GM18519 (cell line): ENCODE measurements around the gene ACER1.
"Not testable (repeated sequence)": the region's sequence is repeated elsewhere in the genome, so short reads cannot be mapped to it uniquely, and the experiment has no call there.

Experiments
- ATAC-seq: cut with Tn5 transposase; IDR thresholded peaks from one replicate; pipeline ENCODE4 v1.9.1; 2021; ENCODE audit warnings: mild to moderate bottlenecking, moderate library complexity; ENCODE audit not compliant: unreplicated experiment, low FRiP score

The ACER1 gene, protein sequence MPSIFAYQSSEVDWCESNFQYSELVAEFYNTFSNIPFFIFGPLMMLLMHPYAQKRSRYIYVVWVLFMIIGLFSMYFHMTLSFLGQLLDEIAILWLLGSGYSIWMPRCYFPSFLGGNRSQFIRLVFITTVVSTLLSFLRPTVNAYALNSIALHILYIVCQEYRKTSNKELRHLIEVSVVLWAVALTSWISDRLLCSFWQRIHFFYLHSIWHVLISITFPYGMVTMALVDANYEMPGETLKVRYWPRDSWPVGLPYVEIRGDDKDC

DNA sequence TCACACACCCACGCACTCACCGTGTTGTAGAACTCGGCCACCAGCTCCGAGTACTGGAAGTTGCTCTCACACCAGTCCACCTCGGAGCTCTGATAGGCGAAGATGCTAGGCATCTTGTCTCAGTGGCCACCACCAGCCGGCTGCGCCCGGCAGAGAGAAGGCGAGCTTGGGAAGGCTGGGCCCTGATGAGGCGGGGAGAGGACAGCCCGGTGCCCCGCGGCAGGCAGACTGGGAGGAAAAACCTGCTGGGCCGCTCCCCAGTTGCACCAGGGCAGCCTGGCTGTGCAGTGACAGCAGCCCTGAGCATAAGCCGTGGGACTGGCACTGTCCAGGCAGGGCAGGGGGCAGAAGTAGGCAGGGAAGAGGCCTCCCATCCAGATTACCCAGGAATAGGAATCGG is at the start of gene ACER1:
ACER1 (minus strand) TSS at position 174 of the 400 bp plus-strand sequence; CDS start at position 113, 61 bp downstream.
- no peak for ATAC-seq

DNA sequence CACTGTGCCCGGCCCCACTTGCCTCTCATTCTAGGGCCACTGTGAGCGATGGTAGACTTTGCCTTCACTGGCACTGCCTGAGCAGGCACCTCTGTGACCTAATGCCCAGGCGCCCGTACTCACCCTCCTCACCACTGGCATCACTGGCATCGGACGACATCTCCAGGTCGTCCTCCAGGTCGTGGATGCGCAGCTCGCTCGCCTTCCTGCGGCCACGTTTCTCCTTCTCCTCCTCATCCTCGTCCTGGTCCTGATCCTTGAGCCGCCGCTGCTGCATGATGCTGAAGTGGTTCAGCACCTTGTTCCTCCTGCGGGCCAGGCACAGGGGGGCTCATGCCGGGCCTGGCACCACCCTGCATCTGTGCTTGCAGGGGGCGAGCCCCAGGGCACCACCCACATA is 49.8 kb upstream of the ACER1 start:
- no peak for ATAC-seq

DNA sequence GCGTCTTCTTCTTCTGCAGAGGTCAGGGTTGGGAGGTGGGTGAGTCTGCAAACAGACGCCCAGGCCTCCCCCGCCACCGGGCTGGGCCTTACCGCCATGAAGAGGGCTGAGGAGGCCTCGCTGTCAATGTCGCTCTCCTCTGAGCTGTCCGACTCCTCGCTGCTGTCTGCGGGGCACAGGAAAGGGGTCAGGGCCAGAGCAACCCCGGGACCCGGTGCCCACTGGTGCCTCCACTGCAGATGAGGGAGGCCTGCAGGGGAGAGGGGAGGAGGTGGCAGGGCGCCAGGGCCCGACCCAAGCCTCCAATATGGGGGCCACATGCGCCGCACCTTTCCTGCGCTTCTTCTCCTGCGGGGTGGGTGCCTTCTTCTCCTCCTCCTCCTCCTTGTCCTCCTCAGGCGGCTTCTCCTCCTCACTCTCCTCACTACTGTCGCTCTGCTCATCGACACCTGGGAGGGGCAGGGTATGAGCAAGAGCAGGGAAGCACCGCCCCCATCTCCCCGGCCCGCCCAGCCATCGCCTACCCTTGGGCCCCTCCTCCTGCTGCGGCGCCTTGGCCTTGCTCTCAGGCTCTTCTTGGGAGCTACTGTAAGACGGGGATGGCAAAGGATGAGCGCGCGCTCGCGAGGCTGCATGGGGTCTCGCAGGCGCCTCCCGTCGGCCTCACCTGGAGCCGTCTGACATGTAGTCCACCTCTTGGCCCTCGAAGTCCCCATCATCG is 47.8 kb upstream of the ACER1 start:
- ATAC-seq, result no peak

DNA sequence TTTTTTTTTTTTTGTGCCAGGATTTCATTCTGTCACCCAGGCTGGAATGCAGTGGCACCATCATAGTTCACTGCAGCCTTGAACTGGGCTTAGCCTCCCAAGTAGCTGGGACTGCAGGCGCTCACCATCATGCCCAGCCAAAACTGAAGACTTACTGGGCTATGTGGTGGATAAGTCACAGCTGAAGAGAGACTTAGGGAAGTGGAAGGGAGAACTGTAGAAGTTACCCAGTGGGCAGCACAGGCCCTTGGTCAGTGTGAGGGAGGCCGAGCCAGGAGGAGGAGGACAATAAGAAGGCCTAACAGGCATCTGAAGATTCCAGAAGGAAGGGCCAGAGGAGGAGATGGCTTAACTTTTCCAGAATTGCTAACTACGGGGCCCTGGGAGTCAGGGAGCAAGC is 46.3 kb upstream of the ACER1 start:
- no peak for ATAC-seq

DNA sequence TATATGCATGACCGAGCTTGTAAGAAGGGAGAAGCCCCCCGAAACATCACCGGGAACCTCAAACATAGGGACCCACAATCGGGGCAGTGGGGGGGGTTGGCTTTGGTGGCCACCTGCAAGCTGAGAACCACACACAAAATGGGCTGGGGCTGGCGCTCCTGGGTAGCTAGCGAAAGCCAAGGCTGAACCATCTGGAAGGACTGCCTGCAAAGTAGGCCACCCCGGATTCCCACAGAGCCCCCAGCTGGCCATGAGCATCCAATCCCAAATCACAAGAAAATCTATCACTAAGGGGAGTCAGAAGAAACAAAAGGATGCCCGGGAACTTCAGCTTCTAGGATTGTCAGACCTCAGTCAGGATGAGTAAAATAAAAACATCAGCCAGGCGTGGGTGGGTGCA is 45.1 kb upstream of the ACER1 start:
- ATAC-seq, result no peak

DNA sequence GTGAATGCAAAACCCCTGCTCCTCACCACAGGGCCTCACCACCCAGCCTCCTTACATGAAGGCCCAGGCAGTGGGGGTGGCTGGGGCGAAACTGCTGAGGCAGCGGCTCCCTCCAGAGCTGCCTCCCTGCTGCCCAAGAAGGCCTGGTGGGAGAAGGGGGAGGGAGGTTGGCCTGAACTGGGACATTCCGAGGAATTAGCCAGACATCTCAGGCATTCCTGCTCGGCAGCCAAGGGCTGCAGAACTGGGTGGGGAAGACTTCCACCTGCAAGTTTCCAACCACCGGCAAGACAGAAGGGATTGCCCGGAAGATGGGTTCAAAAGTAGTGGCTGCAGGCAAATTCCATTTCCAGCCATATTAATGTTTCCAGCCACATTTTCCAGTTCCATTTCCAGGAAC is 44.6 kb upstream of the ACER1 start:
- ATAC-seq, result no peak

DNA sequence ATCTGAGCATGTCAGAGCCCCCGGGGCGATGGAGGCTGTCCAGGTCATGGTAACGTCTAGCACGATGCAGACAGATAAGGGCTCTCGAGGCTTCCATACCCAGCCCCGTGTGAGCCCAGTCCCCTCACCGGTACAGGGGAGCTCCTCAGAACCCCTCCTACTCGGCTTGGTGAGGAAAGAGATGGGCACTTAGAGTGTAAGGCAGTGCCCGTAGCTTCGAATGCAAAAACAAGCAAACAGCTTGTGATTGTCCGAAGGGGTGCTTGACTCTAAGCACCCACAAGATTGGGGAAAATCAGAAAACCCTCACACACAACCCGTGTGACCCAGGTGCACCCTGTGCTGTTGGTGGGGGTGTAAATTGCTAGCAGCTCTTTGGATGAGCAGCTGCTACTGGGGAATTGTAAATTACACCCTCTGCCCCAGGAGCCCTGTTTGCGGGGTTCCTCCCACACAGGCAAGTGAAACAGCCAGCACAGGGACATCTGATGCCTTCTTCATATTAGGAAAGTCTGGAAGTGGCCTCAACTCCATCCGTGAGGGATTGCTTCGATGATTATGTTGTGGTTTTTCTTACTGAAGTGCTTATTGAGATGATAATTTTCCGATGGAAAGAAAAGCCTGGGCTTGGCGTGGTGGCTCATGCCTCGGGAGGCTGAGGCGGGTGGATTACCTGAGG is 43.2 kb upstream of the ACER1 start:
- ATAC-seq, result no peak

DNA sequence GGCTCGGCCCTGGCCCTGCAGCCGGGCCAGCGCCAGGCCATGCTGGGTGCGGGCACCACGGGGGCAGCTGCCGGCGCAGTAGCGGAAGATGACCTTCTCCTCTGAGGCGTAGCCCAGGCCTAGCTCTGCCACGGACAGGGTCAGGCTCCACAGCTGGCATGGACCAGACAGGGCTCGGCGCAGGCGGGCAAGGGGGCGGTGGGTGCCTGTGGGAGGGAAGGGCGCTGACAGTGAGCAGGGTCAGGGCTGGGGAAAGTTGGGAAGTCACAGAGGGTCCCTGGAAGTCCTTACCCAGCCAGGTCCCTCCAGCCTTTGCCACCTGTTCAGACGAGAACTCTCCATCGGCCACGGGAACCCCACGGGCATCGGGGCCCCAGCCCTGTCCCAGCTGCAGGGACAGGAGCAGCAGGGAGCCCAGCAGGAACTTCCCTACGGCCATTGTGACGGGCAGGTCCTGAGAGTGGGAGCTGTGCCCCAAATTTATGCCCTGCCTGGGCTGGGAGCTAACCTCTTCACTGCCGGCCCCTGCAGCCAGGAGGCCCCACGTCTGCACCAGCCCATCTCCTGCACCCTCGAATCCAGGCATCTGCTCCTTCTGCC is 42.1 kb upstream of the ACER1 start, which contains the start of gene PSPN:
PSPN (minus strand) TSS at position 523 of the 600 bp plus-strand sequence; CDS start at position 439, 84 bp downstream.
- ATAC-seq, result no peak

DNA sequence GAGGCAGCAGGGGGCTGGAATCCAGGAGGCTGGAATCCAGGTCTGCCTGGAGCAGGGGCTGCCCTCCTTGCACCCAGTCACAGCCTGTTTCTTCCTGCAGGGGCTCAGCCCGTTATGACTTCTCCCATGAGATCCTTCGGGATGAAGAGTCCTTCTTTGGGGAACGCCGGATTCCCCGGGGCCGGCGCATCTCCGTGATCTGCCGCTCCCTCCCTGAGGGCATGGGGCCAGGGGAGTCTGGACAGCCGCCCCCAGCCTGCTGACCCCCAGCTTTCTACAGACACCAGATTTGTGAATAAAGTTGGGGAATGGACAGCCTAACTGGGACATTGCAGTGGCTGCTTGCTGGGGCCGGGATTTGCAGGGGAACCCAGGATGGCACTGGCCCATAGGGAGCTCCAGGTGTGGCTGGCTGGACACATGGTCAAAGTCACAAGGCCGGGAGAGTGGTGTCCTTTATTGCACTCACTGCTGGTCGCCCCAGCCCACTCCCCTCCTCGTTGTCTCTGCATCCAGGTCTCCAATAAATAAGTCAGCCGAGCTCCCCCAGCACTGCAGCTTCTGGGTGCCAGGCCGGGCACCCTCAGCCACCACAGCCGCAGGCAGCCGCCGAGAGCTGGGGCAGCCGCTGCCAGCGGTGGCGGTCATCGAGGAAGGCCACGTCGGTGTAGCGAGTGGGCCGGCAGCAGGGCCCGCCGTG is 41.4 kb upstream of the ACER1 start:
- ATAC-seq, result no peak

DNA sequence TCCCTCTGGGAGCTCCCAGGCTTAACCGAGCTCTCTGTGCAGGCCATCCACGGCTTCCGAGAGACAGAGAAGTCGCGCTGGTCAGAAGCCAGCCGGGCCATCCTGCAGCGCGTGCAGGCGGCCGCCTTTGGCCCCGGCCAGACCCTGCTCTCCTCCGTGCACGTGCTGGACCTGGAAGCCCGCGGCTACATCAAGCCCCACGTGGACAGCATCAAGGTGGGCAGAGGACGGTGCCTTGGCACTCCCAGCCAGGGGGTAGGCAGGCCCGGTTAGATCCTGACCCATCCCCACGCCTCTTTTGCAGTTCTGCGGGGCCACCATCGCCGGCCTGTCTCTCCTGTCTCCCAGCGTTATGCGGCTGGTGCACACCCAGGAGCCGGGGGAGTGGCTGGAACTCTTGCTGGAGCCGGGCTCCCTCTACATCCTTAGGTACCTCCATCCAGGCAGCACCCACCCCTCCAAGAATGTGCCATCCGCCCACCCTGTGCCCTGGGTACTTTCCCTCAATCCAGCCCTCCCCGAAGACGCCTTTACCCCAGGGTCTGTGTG is 40.8 kb upstream of the ACER1 start:
- ATAC-seq, result no peak

DNA sequence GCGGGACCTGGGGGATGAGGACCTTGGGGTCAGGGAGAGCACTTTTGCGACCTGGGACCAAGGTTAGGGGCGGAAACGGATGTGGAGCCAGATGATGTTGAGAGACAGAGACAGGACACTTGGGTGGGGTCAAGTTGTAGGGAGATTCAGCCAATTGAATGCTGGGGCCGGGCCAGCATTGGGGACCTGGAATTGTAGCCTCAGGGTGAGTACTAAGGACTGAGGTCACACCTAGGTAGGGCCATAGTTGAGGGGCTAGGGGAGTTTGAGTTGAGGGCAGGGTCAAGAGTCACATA is 40.3 kb upstream of the ACER1 start:
- ATAC-seq, result no peak

DNA sequence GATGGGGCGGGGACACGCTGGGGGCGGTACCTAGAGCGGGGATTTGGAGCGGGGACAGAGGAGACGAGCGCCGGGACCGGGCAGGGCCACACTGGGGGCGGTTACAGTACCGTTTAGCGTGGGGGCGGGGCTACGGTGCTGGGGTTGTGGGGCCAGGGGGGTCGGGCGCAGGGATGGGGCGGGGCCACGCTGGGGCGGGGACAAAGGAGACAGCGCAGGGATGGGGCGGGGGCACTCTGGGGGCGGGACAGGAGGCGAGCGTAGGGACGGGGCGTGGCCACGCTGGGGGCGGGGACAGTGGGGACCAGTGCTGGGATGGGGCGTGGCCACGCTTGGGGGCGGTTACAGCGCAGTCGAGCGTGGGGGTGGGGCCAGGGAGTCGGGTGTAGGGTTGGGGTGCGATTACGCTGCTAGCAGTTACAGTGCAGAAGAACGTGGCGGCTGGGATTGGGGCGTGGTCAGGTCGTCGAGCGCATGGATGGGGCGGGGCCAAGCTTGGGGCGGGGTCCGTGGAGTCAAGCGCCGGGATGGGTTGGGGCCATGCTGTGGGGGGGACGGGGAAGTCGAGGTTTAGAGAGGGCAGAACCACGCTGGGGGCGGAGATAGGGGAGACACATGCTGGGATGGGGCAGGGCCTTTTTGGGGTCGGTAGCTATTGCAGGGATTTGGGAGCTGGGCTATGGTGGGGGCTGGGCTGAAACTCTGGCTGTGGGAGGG is 39.8 kb upstream of the ACER1 start:
- ATAC-seq, result peak; percentile 35

DNA sequence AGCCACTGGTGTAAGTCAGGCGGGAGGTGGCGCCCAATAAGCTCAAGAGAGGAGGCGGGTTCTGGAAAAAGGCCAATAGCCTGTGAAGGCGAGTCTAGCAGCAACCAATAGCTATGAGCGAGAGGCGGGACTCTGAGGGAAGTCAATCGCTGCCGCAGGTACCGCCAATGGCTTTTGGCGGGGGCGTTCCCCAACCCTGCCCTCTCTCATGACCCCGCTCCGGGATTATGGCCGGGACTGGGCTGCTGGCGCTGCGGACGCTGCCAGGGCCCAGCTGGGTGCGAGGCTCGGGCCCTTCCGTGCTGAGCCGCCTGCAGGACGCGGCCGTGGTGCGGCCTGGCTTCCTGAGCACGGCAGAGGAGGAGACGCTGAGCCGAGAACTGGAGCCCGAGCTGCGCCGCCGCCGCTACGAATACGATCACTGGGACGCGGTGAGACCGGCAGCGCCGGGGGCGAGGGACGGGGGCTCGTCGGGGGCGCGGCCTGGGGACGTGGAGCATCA is 39.2 kb upstream of the ACER1 start, which contains the start of gene ALKBH7:
ALKBH7 (plus strand) TSS at position 201 of the 502 bp plus-strand sequence; CDS start at position 228, 27 bp downstream.
- peak; percentile 70 for ATAC-seq

DNA sequence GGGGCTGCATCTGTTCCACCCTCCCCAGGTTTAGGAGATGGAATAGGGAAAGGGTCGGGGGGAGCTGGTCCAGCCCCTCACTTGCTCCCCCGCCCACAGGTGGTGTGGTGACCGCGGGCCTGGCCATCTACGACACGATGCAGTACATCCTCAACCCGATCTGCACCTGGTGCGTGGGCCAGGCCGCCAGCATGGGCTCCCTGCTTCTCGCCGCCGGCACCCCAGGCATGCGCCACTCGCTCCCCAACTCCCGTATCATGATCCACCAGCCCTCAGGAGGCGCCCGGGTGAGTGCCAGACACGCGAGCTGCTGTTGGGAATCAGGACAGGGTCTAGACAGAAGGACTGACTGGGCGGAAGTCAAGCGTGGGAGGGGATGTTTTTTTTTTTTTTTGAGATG is 30.9 kb upstream of the ACER1 start:
- ATAC-seq, result no peak

DNA sequence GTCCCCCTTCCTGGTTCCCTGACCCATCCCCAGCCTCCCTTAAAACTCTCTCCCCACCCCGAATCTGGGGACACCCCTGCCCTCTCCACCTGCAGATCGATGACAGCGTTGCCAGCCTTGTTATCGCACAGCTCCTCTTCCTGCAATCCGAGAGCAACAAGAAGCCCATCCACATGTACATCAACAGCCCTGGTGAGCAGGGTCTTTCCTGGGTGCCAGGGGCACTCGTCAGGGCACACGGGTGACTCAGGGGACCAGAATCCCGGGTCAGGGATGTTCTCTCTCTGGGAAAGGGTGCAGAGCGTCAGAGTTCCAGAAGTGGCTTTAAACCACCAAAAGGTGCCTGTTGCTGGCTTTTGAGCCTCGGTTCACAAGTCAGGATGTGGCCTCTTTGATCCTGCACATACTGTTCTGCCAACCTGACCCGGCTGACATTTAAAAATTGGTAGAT is 29.0 kb upstream of the ACER1 start:
- no peak for ATAC-seq

DNA sequence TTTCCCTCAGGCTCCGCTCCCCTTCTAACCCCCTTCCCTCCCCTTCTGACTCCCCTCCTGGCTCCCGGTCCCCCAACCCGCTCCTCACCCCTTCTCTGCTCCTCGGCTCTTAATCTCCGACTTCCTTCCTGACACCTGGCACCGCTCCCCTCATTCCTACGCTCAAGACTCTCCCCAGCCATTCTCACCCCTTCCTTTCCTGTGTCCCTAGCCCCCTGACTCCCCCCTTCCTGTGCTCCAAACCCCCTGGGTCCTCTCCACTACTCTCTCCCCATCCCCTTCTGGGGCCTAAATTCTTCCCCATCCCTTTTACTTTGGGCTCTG is 28.6 kb upstream of the ACER1 start:
- ATAC-seq, result no peak

DNA sequence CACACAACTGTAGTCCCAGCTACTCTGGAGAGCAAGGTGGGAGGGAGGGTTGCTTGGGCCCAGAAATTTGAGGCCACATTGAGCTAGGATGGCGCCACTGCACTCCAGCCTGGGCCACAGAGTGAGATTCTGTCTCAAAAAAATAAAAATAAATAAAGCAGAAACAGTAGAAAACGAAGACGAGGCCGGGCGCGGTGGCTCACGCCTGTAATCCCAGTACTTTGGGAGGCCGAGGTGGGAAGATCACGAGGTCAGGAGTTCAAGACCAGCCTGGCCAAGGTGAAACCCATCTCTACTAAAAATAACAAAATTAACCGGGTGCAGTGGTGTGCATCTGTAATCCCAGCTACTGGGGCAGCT is 27.4 kb upstream of the ACER1 start:
- not testable (repeated sequence) for ATAC-seq

DNA sequence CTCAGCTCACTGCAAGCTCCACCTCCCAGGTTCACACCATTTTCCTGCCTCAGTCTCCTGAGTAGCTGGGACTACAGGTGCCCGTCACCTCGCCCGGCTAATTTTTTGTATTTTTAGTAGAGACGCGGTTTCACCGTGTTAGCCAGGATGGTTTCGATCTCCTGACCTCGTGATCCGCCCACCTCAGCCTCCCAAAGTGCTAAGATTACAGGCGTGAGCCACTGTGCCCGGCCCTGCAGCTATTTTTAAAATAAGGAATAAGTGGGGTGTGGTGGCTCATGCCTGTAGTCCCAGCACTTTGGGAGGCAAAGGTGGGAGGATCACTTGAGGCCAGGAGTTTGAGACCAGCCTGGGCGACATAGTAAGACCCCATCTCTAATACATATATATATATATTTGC is 27.0 kb upstream of the ACER1 start:
- ATAC-seq, result not testable (repeated sequence)

DNA sequence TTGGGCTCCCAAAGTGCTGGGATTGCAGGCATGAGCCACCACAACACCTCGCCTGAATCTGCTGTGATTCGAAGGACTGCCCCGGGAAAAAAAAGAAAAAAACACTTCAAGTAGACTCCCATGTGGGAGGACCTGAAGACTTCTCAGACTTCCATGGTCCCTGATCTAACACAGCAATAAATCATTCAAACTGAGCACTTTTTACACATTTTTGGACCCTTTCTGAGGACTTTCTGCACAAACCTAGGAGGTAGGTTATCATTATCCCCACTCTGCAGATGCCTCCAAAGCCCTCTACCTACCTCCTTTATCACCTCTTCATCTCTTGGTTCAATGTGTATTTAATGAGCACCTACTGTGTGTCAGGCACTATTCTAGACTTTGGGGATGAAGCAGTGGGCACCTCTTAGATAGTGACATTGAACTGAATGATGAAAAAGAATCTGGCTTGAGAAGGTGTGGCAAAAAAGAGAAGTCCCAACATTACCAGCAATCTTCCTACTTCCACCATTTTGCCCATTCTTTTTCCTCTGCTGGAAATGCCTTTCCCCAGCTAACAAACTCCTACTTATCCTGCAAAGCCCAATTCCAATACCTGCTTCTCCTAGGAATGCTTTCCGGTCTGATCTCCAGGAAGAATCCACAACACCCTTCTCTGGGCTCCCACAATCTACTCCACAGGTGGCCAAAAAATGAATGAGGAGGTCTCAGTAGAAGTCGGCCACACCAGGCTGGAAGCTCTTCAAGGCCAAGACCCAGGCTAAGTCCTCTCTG is 26.3 kb upstream of the ACER1 start:
- no peak for ATAC-seq
